ENCODE data around the gene ARFGEF2.

GRCh38 chr20:49030954-49031619, 109.6 kb downstream of the ARFGEF2 start:
- TF ChIP-seq, protein P1, sequence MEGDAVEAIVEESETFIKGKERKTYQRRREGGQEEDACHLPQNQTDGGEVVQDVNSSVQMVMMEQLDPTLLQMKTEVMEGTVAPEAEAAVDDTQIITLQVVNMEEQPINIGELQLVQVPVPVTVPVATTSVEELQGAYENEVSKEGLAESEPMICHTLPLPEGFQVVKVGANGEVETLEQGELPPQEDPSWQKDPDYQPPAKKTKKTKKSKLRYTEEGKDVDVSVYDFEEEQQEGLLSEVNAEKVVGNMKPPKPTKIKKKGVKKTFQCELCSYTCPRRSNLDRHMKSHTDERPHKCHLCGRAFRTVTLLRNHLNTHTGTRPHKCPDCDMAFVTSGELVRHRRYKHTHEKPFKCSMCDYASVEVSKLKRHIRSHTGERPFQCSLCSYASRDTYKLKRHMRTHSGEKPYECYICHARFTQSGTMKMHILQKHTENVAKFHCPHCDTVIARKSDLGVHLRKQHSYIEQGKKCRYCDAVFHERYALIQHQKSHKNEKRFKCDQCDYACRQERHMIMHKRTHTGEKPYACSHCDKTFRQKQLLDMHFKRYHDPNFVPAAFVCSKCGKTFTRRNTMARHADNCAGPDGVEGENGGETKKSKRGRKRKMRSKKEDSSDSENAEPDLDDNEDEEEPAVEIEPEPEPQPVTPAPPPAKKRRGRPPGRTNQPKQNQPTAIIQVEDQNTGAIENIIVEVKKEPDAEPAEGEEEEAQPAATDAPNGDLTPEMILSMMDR (IDR thresholded peaks at IDR 0.05): no peak
- TF ChIP-seq POLR2A (IDR thresholded peaks at IDR 0.05): no peak
